ENCODE data around the gene WASHC2A. TPM values are rescaled to one million over a fixed set of nuclear protein-coding genes. Genes with fewer than 3 reads are reported as not detected.
"Not testable (repeated sequence)": the region's sequence is repeated elsewhere in the genome, so short reads cannot be mapped to it uniquely, and the experiment has no call there.

WASHC2A gene
- polyA plus RNA-seq, 3 donors, result 10.9 to 32.9 (median 18.8) TPM

GRCh38 chr10:50051995-50052660, 15.6 kb upstream of the WASHC2A start:
- peak in 1 of 3 donors; percentile 20 for DNase-seq
- H3K9ac ChIP-seq (ENCODE audit: insufficient read depth, low read length, poor library complexity, severe bottlenecking); H4K20me1 ChIP-seq (ENCODE audit: insufficient read depth, low read length); H3K27me3 ChIP-seq (ENCODE audit: control insufficient read depth in 2 of 2, insufficient read depth in 2 of 2, low read length in 2 of 2); H3K4me2 ChIP-seq (replicated peaks; ENCODE audit: extremely low read depth, low read length, poor library complexity, severe bottlenecking); H3K9me3 ChIP-seq (replicated peaks in 1 of 2; ENCODE audit: control insufficient read depth in 1 of 2, insufficient read depth in 1 of 2, low read length in 2 of 2); H3K79me2 ChIP-seq (ENCODE audit: insufficient read depth, low read length); H3K36me3 Mint-ChIP-seq; H3K36me3 ChIP-seq (replicated peaks in 1 of 2; ENCODE audit: control insufficient read depth in 1 of 2, insufficient read depth in 2 of 2, low read length in 2 of 2); intact Hi-C loops (cut with micrococcal nuclease); H3K27me3 Mint-ChIP-seq (ENCODE audit: low read depth in 3 of 3); H3K9me3 Mint-ChIP-seq: not testable (repeated sequence)
- Histone ChIP-seq H3K4me3 (replicated peaks in 1 of 3; ENCODE audit: low read depth in 2 of 3, low read length in 3 of 3) (peak overlapping the region in 1 of 3 experiments; percentile 25), H2AFZ (ENCODE audit: insufficient read depth, low read depth, low read length, poor library complexity, severe bottlenecking) (peak overlapping the region; percentile 41), H3K4me1 (ENCODE audit: control insufficient read depth in 1 of 2, insufficient read depth in 2 of 2, low read length in 2 of 2) (peaks cover 0 to 18% of the 10 kb centered on the region in 2 donors), H3K27ac (ENCODE audit: low read depth in 1 of 2, low read length in 2 of 2) (peak overlapping the region in 1 of 2 donors; percentile 62)
- peaks cover 21% of the 10 kb centered on the region for H3K4me1 Mint-ChIP-seq
- no CpG with 5 or more reads among the region's 3 CpGs for WGBS (ENCODE audit: insufficient coverage)
- H3K27ac Mint-ChIP-seq, result peak overlapping the region in 4 of 7 donors; percentile 25 to 66 (median 50)
- H3K4me3 Mint-ChIP-seq, result peak overlapping the region in 1 of 2 donors; percentile 51

- Mint-ChIP-seq H3K27ac (peak overlapping the region in 2 of 7 donors; percentile 66 to 84), H3K4me1 (peaks cover 21% of the 10 kb centered on the region)
- H3K9me3 ChIP-seq (replicated peaks in 1 of 2; ENCODE audit: control insufficient read depth in 1 of 2, insufficient read depth in 1 of 2, low read length in 2 of 2); H3K36me3 Mint-ChIP-seq; H3K9ac ChIP-seq (ENCODE audit: insufficient read depth, low read length, poor library complexity, severe bottlenecking); H3K27me3 ChIP-seq (ENCODE audit: control insufficient read depth in 2 of 2, insufficient read depth in 2 of 2, low read length in 2 of 2); H3K79me2 ChIP-seq (ENCODE audit: insufficient read depth, low read length); H3K4me3 ChIP-seq (replicated peaks in 1 of 3; ENCODE audit: low read depth in 2 of 3, low read length in 3 of 3); H3K9me3 Mint-ChIP-seq; H3K27me3 Mint-ChIP-seq (ENCODE audit: low read depth in 3 of 3); H3K4me3 Mint-ChIP-seq; H4K20me1 ChIP-seq (ENCODE audit: insufficient read depth, low read length); intact Hi-C loops (cut with micrococcal nuclease); DNase-seq; H3K36me3 ChIP-seq (replicated peaks in 1 of 2; ENCODE audit: control insufficient read depth in 1 of 2, insufficient read depth in 2 of 2, low read length in 2 of 2); H3K4me2 ChIP-seq (replicated peaks; ENCODE audit: extremely low read depth, low read length, poor library complexity, severe bottlenecking): not testable (repeated sequence)
- H2AFZ ChIP-seq (ENCODE audit: insufficient read depth, low read depth, low read length, poor library complexity, severe bottlenecking), result peak overlapping the region; percentile 41
- peak overlapping the region in 1 of 2 donors; percentile 62 for H3K27ac ChIP-seq (ENCODE audit: low read depth in 1 of 2, low read length in 2 of 2)
- 100% methylated on average over 1 of the region's 6 CpGs for WGBS (ENCODE audit: insufficient coverage)
- peaks cover 0 to 18% of the 10 kb centered on the region in 2 donors for H3K4me1 ChIP-seq (ENCODE audit: control insufficient read depth in 1 of 2, insufficient read depth in 2 of 2, low read length in 2 of 2)
These were observed 14.9 kb upstream of the WASHC2A start for GRCh38 chr10:50052778-50053376.

GRCh38 chr10:50055494-50056292, 12.1 kb upstream of the WASHC2A start:
- WGBS (ENCODE audit: insufficient coverage), result no CpG with 5 or more reads among the region's 5 CpGs
- H3K4me3 ChIP-seq (replicated peaks in 1 of 3; ENCODE audit: low read depth in 2 of 3, low read length in 3 of 3); H3K9me3 Mint-ChIP-seq; H3K79me2 ChIP-seq (ENCODE audit: insufficient read depth, low read length); H3K27me3 Mint-ChIP-seq (ENCODE audit: low read depth in 3 of 3); H3K4me2 ChIP-seq (replicated peaks; ENCODE audit: extremely low read depth, low read length, poor library complexity, severe bottlenecking); H3K4me3 Mint-ChIP-seq; H3K36me3 Mint-ChIP-seq; intact Hi-C loops (cut with micrococcal nuclease); H2AFZ ChIP-seq (ENCODE audit: insufficient read depth, low read depth, low read length, poor library complexity, severe bottlenecking); H3K27me3 ChIP-seq (ENCODE audit: control insufficient read depth in 2 of 2, insufficient read depth in 2 of 2, low read length in 2 of 2); H4K20me1 ChIP-seq (ENCODE audit: insufficient read depth, low read length); H3K36me3 ChIP-seq (replicated peaks in 1 of 2; ENCODE audit: control insufficient read depth in 1 of 2, insufficient read depth in 2 of 2, low read length in 2 of 2); H3K9ac ChIP-seq (ENCODE audit: insufficient read depth, low read length, poor library complexity, severe bottlenecking); H3K27ac ChIP-seq (ENCODE audit: low read depth in 1 of 2, low read length in 2 of 2); DNase-seq; H3K27ac Mint-ChIP-seq; H3K9me3 ChIP-seq (replicated peaks in 1 of 2; ENCODE audit: control insufficient read depth in 1 of 2, insufficient read depth in 1 of 2, low read length in 2 of 2): not testable (repeated sequence)
- H3K4me1 Mint-ChIP-seq, result peaks cover 21% of the 10 kb centered on the region
- peaks cover 0 to 18% of the 10 kb centered on the region in 2 donors for H3K4me1 ChIP-seq (ENCODE audit: control insufficient read depth in 1 of 2, insufficient read depth in 2 of 2, low read length in 2 of 2)

GRCh38 chr10:50056654-50057053, 11.1 kb upstream of the WASHC2A start:
- H4K20me1 ChIP-seq (ENCODE audit: insufficient read depth, low read length); DNase-seq; H3K4me3 Mint-ChIP-seq; H3K4me2 ChIP-seq (replicated peaks; ENCODE audit: extremely low read depth, low read length, poor library complexity, severe bottlenecking); H2AFZ ChIP-seq (ENCODE audit: insufficient read depth, low read depth, low read length, poor library complexity, severe bottlenecking); H3K9ac ChIP-seq (ENCODE audit: insufficient read depth, low read length, poor library complexity, severe bottlenecking); H3K79me2 ChIP-seq (ENCODE audit: insufficient read depth, low read length); H3K27me3 ChIP-seq (ENCODE audit: control insufficient read depth in 2 of 2, insufficient read depth in 2 of 2, low read length in 2 of 2); intact Hi-C loops (cut with micrococcal nuclease); H3K27ac Mint-ChIP-seq; H3K9me3 ChIP-seq (replicated peaks in 1 of 2; ENCODE audit: control insufficient read depth in 1 of 2, insufficient read depth in 1 of 2, low read length in 2 of 2); H3K36me3 ChIP-seq (replicated peaks in 1 of 2; ENCODE audit: control insufficient read depth in 1 of 2, insufficient read depth in 2 of 2, low read length in 2 of 2); H3K9me3 Mint-ChIP-seq; H3K27ac ChIP-seq (ENCODE audit: low read depth in 1 of 2, low read length in 2 of 2); H3K4me3 ChIP-seq (replicated peaks in 1 of 3; ENCODE audit: low read depth in 2 of 3, low read length in 3 of 3); H3K36me3 Mint-ChIP-seq; H3K27me3 Mint-ChIP-seq (ENCODE audit: low read depth in 3 of 3): not testable (repeated sequence)
- no CpG with 5 or more reads among the region's 8 CpGs for WGBS (ENCODE audit: insufficient coverage)
- H3K4me1 Mint-ChIP-seq, result peaks cover 21% of the 10 kb centered on the region
- peaks cover 0 to 18% of the 10 kb centered on the region in 2 donors for H3K4me1 ChIP-seq (ENCODE audit: control insufficient read depth in 1 of 2, insufficient read depth in 2 of 2, low read length in 2 of 2)

Data from CD14-positive monocyte (primary cell).